Activated B cell treated with CpG ODN at 0.5 μM for 24 hours (primary cell): ENCODE data around the gene JHY. TPM values are rescaled to one million over a fixed set of nuclear protein-coding genes. Genes with fewer than 3 reads are reported as not detected.

Source experiments
- ATAC-seq: fragments of 200-7000 bp; cut with Tn5 transposase; one replicate; pipeline ENCODE4 v1.10.0; 2021; ENCODE audit warnings: low read depth, mild to moderate bottlenecking, moderate library complexity
- CTCF ChIA-PET: fragments of 350-600 bp; sonication (Branson Sonifier 250); formaldehyde crosslinking; loops from one replicate; lab custom pipeline; 2021; ENCODE audit warnings: antibody characterized with exemption; lab: Charles Lee
- POLR2A ChIA-PET: fragments of 350-600 bp; sonication (Branson Sonifier 250); formaldehyde crosslinking; loops from one replicate; lab custom pipeline; 2021; ENCODE audit warnings: antibody characterized with exemption; lab: Charles Lee
- DNase-seq: peaks from one replicate; pipeline ENCODE4 v3.0.0; 2022
- H3K27ac Mint-ChIP-seq: one replicate; pipeline ENCODE4 v1.8.0; 2020; ENCODE audit warnings: mixed read lengths
- H3K27me3 Mint-ChIP-seq: one replicate; pipeline ENCODE4 v1.8.0; 2021; ENCODE audit warnings: mixed read lengths
- H3K36me3 Mint-ChIP-seq: one replicate; pipeline ENCODE4 v1.8.0; 2021; ENCODE audit warnings: low read depth, mixed read lengths
- H3K4me1 Mint-ChIP-seq: one replicate; pipeline ENCODE4 v1.8.0; 2021; ENCODE audit warnings: mixed read lengths
- H3K4me3 Mint-ChIP-seq: one replicate; pipeline ENCODE4 v1.8.0; 2020; ENCODE audit warnings: mild to moderate bottlenecking, mixed read lengths
- H3K9me3 Mint-ChIP-seq: one replicate; pipeline ENCODE4 v1.8.0; 2020; ENCODE audit warnings: mixed read lengths
- CTCF ChIP-seq: fragments of 200-600 bp; IDR thresholded peaks from one replicate; pipeline ENCODE4 v1.8.0; 2022; ENCODE audit warnings: antibody characterized with exemption, mild to moderate bottlenecking
- intact Hi-C: fragments of 100-400 bp; cut with micrococcal nuclease; formaldehyde crosslinking; loops from one replicate; pipeline ENCODE4 v1.15.1; 2024
- total RNA-seq: library from RNA; stranded (reverse); gene quantifications from 2 replicates; pipeline ENCODE4 v1.2.3, GENCODE V29; 2022

Gene JHY
- total RNA-seq, 1 donor from 2014 or later, result 2.0 TPM

DNA sequence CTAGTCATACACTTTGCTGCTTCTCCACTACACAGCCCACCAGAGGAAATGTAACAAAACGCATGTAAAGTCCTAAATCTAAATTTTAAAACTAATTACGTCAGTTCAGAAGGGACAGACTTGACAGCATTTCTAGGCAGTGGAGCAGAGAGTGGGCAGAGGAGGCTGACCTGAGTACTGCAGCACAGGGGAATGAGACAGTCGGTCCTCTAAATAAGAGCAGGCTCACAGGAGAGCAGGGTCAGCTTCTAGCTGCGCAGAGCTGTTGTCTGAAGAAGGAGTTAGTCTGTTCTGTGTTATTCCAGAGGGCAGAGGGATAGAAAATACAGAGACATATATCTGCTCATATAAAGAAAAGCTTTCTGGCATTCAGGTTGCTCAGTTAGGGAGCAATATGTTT lies 40.3 kb downstream of the JHY start:
- ChIA-PET CTCF (no interaction called here), POLR2A (no interaction called here)
- DNase-seq, result no peak
- no peak overlapping the region for H3K4me3 Mint-ChIP-seq
- no peaks in the 10 kb centered on the region for H3K27me3 Mint-ChIP-seq
- no peak for ATAC-seq
- TF ChIP-seq CTCF, result no peak
- no peaks in the 10 kb centered on the region for H3K36me3 Mint-ChIP-seq
- H3K4me1 Mint-ChIP-seq, result no peaks in the 10 kb centered on the region
- H3K27ac Mint-ChIP-seq, result no peak overlapping the region
- intact Hi-C loops, result no loop called here
- no peaks in the 10 kb centered on the region for H3K9me3 Mint-ChIP-seq

DNA sequence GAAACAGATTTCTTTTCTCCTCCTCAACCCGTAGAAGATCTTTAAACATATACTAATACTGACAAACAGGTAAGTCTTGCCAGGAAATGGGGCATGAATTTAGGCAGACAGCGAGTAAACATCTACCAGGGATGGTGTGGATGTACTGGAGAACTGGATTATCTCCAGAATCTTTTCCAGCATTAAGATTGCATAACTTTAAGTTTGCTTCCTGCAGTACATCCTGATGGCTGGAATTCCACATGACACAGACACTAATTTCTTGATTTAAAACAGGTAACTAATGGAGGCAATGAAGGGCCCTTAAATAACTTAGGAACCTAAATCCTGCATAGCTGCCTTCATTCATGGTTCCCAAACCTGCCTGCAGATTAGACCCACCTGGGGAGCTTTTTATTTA lies 40.7 kb downstream of the JHY start:
- ATAC-seq (no peak), DNase-seq (no peak)
- Mint-ChIP-seq H3K36me3 (no peaks in the 10 kb centered on the region), H3K27ac (no peak overlapping the region), H3K4me3 (no peak overlapping the region), H3K9me3 (no peaks in the 10 kb centered on the region), H3K4me1 (no peaks in the 10 kb centered on the region), H3K27me3 (no peaks in the 10 kb centered on the region)
- CTCF ChIA-PET, result no interaction called here
- intact Hi-C loops, result no loop called here
- POLR2A ChIA-PET, result interaction anchor here (0.6 kb wide), 1 partner anchor 140 kb away, joined by 3 read pairs; no protein-coding TSS in a partner anchor
- TF ChIP-seq CTCF, result no peak

- CTCF ChIA-PET, result no interaction called here
- no peak for ATAC-seq
- no peak for DNase-seq
- TF ChIP-seq CTCF, result no peak
- Mint-ChIP-seq H3K36me3 (no peaks in the 10 kb centered on the region), H3K27ac (no peak overlapping the region), H3K4me1 (no peaks in the 10 kb centered on the region), H3K27me3 (peaks cover 5% of the 10 kb centered on the region), H3K9me3 (no peaks in the 10 kb centered on the region), H3K4me3 (no peak overlapping the region)
- POLR2A ChIA-PET, result no interaction called here
- intact Hi-C loops, result no loop called here
Observed at GRCh38 chr11:122931510-122931909, 49.0 kb downstream of the JHY start.

GRCh38 chr11:122933416-122933815 lies 50.9 kb downstream of the JHY start:
- intact Hi-C loops, result no loop called here

GRCh38 chr11:122937983-122938382 lies 55.4 kb downstream of the JHY start:
- Mint-ChIP-seq H3K27ac (no peak overlapping the region), H3K4me1 (no peaks in the 10 kb centered on the region), H3K36me3 (no peaks in the 10 kb centered on the region), H3K9me3 (no peaks in the 10 kb centered on the region), H3K27me3 (no peaks in the 10 kb centered on the region), H3K4me3 (no peak overlapping the region)
- intact Hi-C loops, result no loop called here
- POLR2A ChIA-PET, result no interaction called here
- CTCF ChIA-PET, result no interaction called here
- ATAC-seq, result no peak
- no peak for DNase-seq
- TF ChIP-seq CTCF, result no peak

More at GRCh38 chr11:122933416-122933815, 50.9 kb downstream of the JHY start:
- peaks cover 5% of the 10 kb centered on the region for H3K27me3 Mint-ChIP-seq
- H3K9me3 Mint-ChIP-seq, result no peaks in the 10 kb centered on the region
- ChIA-PET POLR2A (no interaction called here), CTCF (no interaction called here)
- H3K4me1 Mint-ChIP-seq, result no peaks in the 10 kb centered on the region
- DNase-seq (no peak), ATAC-seq (no peak)
- no peaks in the 10 kb centered on the region for H3K36me3 Mint-ChIP-seq
- no peak overlapping the region for H3K27ac Mint-ChIP-seq
- H3K4me3 Mint-ChIP-seq, result no peak overlapping the region
- TF ChIP-seq CTCF, result no peak
